HG03097 (cell line): ENCODE data around the gene ZCRB1.
"Not testable (repeated sequence)": the region's sequence is repeated elsewhere in the genome, so short reads cannot be mapped to it uniquely, and the experiment has no call there.

Experiments
- ATAC-seq: cut with Tn5 transposase; IDR thresholded peaks from one replicate; pipeline ENCODE4 v1.9.1; 2021; ENCODE audit not compliant: unreplicated experiment, low FRiP score

The ZCRB1 gene

GRCh38 chr12:42325653-42326474 lies at the start of gene ZCRB1, which contains the start of gene PPHLN1:
ZCRB1 (minus strand) TSS chr12:42326094; CDS start chr12:42324102, 1,992 bp downstream.
PPHLN1 (plus strand) TSS chr12:42326167; CDS start chr12:42335903, 9,736 bp downstream.
- peak; percentile 90 for ATAC-seq

- ATAC-seq, result no peak
These were observed 47.8 kb upstream of the ZCRB1 start for GRCh38 chr12:42373669-42374068.

GRCh38 chr12:42372154-42372791 lies 46.4 kb upstream of the ZCRB1 start:
- peak; percentile 81 for ATAC-seq

GRCh38 chr12:42370013-42370412 lies 44.1 kb upstream of the ZCRB1 start:
- no peak for ATAC-seq

DNA sequence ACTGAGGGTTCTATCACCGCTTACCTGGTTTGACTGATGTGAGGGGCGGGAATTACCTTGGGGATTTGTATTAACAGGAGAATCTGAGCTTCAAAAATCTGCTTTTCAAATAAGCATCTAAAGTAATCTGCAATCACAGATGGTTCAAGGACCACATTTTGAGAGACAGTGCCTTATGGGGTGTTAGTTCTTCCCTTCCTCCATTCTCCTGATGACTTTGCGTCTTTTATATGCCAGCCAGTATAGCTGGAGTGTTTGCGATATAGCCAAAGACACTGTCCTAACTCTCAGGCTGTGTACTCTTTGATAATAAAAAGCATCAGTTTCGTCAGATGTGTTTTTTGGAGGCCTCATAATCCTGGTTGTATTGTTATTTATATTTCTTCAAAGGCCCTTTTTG lies 39.6 kb upstream of the ZCRB1 start:
- no peak for ATAC-seq

- no peak for ATAC-seq
These were observed 38.8 kb upstream of the ZCRB1 start for GRCh38 chr12:42364692-42365091.

- no peak for ATAC-seq
These were observed 36.9 kb upstream of the ZCRB1 start for GRCh38 chr12:42362647-42363260.

- ATAC-seq, result no peak
These were observed 36.2 kb upstream of the ZCRB1 start for GRCh38 chr12:42361909-42362646.

GRCh38 chr12:42360747-42361403 lies 35.0 kb upstream of the ZCRB1 start:
- peak; percentile 83 for ATAC-seq

GRCh38 chr12:42356344-42356743 lies 30.4 kb upstream of the ZCRB1 start:
- ATAC-seq, result no peak

DNA sequence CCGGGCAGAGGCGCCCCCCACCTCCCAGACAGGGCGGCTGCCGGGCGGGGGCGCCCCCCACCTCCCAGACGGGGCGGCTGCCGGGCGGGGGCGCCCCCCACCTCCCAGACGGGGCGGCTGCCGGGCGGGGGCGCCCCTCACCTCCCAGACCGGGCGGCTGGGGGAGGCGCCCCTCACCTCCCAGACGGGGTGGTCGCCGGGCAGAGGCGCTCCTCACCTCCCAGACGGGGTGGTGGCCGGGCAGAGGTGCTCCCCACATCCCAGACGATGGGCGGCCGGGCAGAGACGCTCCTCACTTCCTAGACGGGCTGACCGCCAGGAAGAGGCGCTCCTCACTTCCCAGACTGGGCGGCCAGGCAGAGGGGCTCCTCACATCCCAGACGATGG lies 24.1 kb upstream of the ZCRB1 start:
- not testable (repeated sequence) for ATAC-seq

DNA sequence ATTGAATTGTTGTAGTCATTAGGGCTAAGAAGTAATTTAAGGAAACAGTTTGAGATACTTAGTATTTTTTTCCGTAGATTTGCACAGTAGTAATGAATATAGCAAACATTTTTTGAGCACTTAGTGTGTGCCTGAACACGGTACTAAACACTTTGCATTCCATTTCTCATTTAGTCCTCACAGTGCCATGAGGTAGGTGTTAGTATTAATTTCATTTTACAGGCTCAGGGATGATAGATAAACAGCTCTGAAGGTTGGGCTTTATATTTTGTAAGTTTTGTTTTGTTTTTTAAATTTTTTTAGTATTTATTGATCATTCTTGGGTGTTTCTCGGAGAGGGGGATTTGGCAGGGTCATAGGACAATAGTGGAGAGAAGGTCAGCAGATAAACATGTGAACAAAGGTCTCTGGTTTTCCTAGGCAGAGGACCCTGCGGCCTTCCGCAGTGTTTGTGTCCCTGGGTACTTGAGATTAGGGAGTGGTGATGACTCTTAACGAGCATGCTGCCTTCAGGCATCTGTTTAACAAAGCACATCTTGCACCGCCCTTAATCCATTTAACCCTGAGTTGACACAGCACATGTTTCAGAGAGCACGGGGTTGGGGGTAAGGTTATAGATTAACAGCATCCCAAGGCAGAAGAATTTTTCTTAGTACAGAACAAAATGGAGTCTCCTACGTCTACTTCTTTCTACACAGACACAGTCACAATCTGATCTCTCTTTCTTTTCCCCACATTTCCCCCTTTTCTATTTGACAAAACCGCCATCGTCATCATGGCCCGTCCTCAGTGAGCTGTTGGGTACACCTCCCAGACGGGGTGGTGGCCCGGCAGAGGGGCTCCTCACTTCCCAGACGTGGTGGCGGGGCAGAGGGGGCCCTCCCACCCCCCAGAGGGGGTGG lies 23.5 kb upstream of the ZCRB1 start:
- ATAC-seq, result not testable (repeated sequence)

GRCh38 chr12:42346403-42347002 lies 20.6 kb upstream of the ZCRB1 start:
- ATAC-seq, result no peak

- ATAC-seq, result no peak
These were observed 17.8 kb upstream of the ZCRB1 start for GRCh38 chr12:42343721-42344120.

GRCh38 chr12:42342028-42342427 lies 16.1 kb upstream of the ZCRB1 start:
- ATAC-seq, result no peak

GRCh38 chr12:42338280-42338679 lies 12.4 kb upstream of the ZCRB1 start:
- ATAC-seq, result no peak

- ATAC-seq, result no peak
These were observed 10.4 kb upstream of the ZCRB1 start for GRCh38 chr12:42336286-42336685.

- ATAC-seq, result peak; percentile 49
These were observed 6.7 kb upstream of the ZCRB1 start for GRCh38 chr12:42332301-42333285.
